Umbilical cord (tissue), 2 donors: Measurements from ENCODE around the gene IP6K1. TPM values are rescaled to one million over a fixed set of nuclear protein-coding genes. Genes with fewer than 3 reads are reported as not detected.
"Not testable (repeated sequence)": the region's sequence is repeated elsewhere in the genome, so short reads cannot be mapped to it uniquely, and the experiment has no call there.

ENCODE experiments used
- DNase-seq: peaks from one replicate; pipeline ENCODE4 v3.0.0-alpha.2; 2015; ENCODE audit warnings: low spot score
- total RNA-seq: library from RNA; depleted of rRNA; stranded (reverse); fragments of >200 nt; gene quantifications from one replicate; pipeline ENCODE4 v1.2.3, GENCODE V29; 2014; ENCODE audit warnings: low replicate concordance; ENCODE audit not compliant: insufficient read depth

Gene IP6K1
- total RNA-seq, 1 donor from 2014 or later = 25.8 TPM

DNA sequence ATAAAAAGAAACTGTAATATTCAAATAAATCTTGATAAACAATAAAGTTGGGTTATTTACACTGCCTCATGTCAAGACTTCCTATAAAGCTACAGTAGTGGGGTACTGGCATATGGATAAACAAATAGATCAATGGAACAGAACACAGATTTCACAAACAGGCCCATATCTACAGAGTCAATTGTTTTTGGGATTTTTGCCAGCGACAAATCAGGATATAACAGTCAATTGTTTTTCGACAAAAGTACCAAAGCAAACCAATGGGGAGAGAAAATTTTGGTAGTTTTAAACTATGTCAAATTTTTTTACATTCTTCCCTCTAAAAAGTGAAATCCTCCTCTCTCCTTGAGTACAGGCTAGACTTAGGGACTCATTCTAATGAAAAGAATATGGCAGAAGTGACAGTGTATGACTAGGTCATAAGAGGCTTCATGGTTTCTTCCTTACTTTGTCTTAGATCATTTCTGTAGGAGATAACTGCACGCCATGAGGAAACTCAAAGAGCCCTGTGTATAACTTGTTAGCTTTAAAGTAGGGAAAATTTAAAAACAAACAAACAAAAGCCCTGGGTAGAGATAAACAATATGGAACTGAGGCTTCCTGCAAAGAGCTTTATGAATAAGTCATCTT is 16.9 kb downstream of the IP6K1 start:
- no peak for DNase-seq

DNA sequence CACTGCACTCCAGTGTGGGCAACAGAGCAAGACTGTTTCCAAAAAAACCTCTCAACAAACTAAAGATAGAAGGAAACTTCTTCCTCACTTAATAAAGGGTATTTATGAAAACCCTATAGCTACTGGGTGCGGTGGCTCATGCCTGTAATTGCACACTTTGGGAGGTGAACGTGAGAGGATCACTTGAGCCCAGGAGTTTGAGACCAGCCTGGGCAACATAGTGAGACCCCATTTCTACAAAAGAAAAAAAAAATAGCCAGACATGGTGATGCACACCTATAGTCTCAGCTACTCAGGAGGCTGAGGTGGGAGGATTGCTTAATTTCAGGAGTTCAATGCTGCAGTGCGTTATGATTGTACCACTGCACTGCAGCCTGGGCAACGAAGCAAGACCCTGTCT is 22.4 kb downstream of the IP6K1 start:
- DNase-seq = no peak

DNA sequence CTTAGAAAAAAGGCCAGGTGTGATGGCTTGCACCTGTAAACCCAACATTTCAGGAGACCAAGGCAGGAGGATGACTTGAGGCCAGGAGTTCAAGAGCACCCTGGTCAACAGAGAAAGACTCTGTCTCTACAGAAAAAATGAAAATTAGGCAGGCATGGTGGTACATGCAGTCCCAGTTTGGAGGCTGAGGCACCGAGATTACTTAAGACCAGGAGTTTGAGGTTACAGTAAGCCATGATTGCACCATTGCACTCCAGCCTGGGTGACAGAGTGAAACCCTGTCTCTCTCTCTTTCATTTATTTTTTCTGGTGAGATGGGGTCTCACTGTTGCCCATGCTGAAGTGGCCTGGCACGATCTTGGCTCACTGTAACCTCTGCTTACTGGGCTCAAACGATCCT is 24.7 kb downstream of the IP6K1 start:
- no peak for DNase-seq

DNA sequence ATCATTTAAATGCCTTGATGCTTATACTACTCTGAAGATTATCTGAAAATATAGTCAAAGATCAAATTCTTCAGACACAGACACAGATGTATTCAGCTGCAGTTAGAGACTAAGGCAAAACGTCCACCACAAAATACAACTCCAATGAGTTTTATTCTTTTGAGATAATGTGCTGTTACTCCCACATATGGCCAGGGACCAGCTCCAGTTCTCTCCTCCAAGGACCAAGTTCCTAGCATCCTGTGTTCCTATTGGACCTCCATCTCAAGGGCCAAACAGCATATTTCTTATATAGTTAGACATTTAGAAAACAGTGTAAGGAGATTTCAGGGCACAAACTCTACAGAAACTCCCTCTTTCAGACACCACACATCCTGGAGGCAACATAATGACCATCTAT is 27.1 kb downstream of the IP6K1 start:
- DNase-seq = no peak

DNA sequence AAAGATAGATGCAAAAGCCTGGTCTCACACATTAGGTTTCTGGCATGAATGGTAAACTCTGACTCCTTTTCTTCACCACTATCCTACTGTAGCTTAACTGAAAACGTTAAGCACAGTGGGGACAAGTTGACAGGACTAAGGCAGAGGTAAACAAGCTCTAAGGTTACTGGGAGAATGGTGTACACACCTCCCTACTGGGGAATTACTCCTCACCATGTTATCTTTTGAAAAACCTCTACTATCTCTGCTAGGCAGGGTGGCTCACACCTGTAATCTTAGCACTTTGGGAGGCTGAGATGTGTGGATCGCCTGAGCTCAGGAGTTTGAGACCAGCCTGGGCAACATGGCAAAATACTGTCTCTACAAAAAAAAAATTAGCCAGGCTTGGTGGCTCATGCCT is 29.1 kb downstream of the IP6K1 start:
- no peak for DNase-seq

DNA sequence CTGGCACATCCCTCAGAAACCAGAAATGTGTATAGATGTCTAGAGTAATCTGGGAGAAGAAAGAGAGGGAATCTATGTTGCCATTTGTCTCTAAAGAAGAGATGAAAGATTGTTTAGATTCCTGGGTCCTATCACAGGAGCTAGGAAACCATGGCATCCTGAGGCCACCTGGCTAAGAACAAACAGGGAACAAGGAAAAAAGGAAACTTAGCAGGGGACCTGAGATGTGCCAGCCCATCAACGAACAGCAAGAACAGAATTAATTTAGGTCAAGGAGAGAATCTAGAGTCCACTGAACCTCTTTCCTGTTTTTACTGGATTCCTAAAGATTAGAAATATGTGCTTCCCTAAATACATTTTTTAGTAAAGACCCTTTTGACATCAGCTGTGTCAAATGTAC is 30.3 kb downstream of the IP6K1 start:
- no peak for DNase-seq

DNA sequence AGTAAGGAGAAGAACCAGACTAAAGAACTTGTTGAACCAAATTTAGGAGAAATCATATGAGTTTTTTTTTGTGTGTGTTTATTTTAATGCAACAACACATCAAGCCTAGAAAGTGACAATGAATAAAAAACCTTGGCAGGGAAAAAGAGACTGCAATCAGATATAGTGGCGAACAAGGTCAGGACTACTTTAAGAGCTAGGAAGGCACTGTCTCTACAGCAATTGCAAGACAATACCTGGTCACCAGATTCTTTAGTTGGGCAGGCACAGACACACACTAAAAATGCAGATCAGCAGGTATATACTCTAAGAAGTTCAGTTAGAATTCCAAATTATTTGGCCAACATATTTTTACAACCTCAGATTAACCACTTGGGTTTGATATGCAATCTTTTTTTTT is 31.8 kb downstream of the IP6K1 start:
- DNase-seq = no peak

DNA sequence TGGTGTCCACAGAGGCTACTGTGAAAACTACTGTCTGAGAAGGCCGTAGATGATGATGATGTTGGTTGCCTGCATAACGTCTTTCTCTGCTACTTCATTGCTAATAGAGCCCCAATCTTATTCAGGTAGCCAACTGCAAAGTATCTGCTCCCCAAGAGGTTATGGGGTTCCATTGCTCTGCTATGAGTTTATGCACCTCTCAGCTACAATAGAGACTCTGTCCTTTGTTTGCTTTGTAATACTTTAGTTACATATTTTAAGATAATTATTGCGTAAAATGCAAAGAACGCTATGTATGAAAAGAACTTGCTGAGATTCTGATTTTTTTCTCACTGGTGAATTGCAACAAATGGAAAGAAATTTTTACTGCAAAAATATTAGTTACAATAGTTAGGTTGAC is 34.8 kb downstream of the IP6K1 start:
- DNase-seq = no peak

DNA sequence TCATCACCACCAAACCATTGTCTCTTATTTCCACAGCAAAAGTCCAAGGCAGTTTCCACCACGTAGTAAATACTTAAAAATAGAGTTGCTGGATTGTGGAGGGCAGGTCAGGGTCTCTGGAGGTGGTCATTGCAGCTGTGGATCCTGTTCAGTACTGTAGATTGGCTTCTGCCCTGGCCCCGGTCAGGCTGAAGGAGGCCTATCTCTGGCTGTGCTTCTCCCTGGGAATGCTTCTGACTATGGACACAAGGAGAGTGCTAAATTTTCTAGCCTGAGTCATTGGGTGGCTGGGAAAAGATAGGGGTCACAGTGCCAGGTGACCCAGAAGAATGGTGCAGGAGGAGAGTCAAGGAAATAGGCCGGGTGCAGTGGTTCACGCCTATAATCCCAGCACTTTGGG is 36.3 kb downstream of the IP6K1 start:
- no peak for DNase-seq

DNA sequence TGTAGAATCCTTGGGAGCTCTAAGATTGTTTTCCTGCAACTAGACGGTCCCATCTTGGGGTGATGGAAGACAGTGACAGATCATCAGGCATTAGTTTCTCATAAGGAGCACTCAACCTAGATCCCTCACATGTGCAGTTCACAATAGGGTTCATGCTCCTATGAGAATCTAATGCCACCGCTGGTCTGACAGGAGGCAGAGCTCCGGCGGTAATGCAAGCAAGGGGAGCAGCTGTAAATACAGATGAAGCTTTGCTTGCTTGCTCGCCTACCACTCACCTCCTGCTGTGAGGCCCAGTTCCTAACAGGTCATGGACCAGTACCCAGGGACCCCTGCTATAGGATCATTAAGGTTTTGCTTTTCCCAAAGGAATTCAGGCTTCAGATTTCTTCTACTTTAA is 37.5 kb downstream of the IP6K1 start:
- DNase-seq = not testable (repeated sequence)

DNA sequence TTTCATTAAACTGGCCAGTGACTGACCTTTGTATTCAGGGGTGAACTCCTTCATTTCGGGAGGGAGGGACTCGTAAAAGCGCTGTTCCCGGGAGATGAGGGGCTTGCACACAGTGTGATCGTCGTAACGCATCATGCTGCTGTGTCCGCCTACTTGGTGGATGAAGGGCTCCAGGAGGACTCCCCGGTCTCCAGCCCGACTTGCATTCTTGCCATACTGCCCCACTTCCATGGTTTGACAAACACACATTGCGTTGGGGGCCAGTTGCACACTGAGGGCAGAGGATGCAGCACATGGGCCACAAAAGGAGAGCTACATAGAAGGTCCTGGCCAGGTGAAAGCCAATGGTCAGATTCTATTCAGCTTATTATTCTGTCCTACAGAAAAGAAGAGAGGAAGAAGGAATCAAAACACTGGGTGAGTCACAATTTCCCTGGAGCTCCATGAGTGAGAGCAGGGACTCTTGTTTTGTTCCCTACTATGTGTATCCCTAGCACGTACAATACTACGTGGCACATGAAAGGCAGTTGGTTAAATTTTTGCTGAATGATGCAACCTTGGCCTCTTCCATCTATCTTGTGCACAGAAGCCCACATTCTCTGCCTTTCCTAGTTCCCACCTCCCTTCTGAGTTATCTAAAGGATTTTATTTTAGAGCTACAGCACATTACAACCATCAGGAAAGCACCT is 38.4 kb downstream of the IP6K1 start:
- DNase-seq = no peak

DNA sequence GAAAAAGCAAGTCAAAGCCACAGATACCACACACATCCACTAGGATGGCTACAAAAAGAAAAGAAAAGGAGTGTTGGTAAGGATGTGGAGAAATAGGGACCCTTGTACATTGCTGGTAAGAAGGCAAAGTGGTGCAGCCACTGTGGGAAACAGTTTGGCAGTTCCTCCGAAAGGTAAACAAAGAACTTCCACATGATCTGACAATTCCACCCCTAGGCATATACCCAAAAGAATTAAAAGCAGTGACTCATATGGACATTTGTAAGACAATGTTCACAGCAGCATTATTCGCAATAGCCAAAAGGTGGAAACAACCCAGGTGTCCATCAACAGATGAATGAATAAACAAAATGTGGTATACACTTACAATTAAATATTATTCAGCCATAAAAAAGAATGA is 40.4 kb downstream of the IP6K1 start:
- no peak for DNase-seq

DNA sequence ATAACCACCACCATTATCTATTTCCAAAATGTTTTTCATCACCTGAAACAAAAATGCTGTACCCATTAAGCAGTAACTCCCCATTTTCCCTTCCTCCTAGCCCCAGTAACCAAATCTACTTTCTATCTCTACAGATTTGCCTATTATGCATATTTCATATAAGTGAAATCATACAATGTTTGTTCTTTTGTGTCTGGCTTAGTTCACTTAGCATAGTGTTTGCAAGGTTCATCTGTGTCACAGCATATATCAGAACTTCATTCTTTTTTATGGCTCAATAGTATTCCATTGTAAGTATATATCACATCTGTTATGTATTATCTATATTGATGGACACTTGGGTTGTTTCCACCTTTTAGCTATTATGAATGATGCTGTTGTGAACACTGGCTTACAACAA is 45.9 kb downstream of the IP6K1 start:
- DNase-seq = no peak

DNA sequence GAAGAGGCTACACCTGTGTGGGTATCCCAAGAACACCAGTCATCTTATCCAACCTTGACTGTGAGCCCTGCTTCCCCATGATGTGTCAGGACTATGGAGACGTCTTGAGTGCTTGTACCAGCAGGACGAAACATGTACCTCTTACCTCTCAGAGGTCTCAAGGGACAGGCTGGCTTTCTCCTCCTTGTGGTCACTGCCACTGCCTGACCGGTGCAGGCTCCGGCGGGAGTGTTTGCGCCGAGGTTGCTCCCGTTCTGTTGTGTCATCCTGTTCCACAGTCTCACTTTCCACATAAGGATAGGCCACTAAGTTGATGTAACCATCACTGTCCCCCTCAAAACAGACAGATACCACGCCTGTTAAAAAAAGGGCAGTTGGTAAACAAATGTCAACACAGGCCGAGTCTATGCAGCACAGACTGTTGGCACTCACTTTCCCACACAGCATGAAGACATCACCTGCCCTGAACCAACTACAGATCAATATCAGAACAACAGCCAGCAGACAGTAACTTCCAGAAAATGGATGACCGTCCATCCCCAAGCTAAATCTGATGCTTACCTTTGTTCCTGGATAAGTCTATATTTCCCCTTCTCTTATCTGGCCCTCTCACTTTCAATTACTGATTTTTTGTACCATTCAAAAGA is 48.2 kb downstream of the IP6K1 start:
- DNase-seq = no peak

DNA sequence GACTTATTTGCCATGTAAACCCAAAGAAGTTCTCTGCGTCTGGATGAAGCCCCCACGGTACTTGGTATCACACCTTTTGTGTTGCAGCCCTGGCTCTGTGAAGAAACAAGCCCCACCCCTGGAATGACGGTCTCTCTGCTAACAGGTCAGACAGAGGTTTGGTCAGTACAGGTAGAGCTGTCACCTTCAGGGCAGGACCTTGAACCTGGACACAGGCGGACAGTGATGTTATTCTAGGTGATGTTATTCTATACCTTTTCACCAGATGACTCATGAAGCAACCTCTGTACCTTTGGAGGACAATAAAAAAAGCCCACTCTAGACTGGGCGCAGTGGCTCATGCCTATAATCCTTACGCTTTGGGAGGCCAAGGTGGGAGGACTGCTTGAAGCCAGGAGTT is 51.6 kb downstream of the IP6K1 start:
- DNase-seq = no peak

DNA sequence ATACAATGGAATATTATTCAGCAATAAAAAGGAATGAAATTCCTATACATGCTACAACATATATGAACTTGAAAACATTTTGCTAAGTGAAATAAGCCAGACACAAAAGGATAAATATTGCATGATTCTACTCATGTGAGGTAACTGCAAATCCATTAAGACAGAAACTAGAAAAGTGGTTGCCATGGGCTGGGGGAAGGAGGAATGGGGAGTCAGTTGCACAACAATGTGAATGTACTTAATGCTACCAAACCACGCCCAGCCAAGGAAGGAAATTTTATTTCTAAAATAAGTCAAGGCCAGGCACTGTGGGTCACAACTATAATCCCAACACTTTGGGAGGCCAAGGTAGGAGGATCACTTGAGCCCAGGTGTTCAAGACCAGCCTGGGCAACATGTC is 52.8 kb downstream of the IP6K1 start:
- DNase-seq = no peak

DNA sequence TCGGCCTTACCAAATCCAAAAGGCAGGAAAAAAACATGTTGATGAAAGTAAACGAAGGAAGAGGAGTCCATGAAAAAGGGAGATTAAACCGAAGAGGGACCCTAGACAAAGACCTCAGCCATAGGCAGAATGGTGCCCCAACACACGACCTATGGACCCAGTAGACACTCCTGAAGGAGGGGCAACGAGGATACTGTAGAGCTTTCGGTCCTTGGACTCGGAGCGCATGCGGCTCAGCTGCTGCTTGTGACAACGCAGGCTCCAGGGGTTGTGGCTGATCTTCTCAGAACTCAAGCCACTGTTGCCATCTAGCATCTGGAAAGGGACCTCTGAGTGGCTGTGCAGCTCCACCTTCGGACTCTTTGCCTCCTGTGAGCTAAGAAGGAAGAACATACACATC is 53.7 kb downstream of the IP6K1 start:
- DNase-seq = no peak

DNA sequence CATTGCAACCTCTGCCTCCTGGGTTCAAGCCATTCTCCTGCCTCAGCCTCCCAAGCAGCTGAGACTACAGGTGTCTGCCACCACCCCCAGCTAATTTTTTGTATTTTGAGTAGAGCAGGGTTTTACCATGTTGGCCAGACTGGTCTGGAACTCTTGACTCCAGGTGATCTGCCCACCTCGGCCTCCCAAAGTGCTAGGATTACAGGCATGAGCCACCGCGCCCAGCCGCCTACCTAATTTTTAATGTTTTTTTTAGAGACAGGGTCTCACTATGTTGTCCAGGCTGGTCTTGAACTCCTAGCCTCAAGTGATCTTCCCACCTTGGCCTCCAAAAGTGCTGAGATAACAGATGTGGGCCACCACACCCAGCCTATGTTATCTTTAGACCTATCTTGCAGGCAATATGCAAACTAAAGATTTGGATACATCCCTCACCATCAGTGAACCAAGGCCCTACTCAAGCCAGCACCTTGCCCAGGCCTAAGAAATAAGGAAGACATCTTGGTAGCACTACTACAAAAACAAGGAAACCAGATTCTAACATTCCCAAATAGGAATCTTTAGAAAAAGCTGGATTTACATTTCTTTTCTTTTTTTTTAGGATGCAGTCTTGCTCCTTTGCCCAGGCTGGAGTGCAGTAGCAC is 56.3 kb downstream of the IP6K1 start:
- DNase-seq = no peak

DNA sequence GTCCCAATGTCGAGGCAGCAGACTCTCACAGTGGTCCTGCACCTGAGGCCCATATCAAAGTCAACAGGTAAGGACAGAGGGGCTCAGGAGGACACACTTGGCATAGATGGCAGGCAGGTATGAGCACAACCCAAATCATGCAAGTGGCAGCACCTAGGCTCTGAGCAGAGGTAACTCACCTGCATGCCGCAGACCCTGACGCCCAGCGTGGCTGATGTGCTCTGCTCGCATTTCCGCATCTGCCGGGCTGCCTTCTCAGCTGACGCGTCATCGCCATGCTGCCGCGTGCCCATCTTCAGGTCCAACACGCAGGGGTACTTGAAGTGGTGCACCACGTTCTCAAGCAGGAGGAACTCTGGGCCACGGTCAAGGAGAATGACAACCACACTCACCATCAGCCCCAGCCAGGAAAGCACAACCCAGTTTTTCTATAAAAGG is 58.4 kb downstream of the IP6K1 start:
- DNase-seq = no peak

DNA sequence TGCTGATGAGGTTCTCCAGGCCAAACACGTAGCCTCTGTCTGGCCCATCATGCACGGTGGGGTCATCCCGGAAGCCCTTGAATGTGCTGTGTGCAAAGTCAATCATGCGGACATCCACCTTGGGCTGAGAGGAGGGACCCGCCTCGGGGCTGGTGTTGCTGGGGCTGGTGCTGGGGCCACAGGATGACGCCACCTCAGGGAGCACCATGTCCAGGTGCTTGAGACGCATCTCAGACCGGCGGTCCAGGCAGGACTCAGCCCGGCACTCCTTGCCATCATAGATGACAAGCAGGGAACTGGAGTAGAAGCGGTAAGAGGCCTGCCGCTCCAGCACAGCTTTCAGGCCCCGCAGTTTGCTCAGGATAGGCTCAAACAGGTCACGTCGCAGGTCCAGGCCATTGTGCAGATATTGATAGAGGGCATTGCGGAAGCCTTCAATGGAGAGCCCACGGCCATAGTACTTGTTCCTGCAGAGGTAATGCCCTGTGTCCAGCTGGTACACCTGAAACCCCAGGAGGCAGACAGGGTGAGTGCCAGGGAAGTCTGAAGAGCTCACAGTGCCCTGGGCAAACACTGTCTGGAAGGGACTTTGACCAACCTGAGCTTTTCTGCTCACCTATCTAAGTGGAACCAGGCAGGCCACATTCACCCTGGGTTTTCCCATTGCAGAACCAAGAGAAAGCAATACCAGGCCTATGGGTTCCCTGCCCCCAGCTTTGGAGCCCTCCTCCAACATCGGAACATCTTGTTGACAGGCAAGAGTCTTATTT is 59.0 kb downstream of the IP6K1 start:
- no peak for DNase-seq

DNA sequence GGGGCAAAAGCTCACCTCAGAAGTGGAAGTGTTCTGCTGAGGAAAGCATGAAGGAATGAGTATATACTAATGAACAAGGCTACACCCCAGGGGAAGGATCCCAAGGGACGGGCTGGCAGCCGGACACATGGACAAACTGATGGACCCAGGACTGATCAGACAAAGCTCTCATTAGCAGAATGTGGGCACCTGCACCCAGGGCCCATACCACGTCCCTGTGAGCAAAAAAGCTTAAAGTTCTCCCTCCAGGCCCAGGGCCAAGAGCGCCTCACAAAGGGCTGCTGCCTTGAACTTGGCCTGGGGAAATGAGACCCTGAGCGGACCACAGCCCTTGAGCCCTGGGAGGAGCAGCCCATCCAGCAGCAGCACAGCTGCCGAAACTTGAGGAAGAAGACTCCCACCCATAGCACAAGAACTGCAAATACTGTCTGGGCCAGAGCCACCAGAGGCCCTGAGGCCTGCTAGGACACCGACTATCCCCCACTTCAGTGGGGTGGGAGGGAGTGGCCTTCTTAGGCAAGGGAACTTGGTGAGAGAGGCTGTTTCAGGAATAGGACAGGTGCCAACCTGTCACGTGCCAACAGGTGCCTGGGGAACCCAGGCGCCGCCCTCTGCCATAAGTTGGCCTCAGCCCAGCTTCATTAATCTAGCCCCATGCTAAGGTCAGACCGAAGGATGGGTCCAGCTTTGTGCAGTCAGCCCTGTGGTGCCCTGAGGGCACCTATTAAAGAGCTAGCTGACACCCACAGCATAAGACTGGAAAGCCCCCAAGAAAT is 60.2 kb downstream of the IP6K1 start:
- no peak for DNase-seq
